ENCODE results near the gene PIP5K1B. TPM values are rescaled to one million over a fixed set of nuclear protein-coding genes. Genes with fewer than 3 reads are reported as not detected.
A peak's percentile ranks its signal among the peaks of the same experiment; 100 is the strongest.

Gene PIP5K1B
- total and polyA plus RNA-seq, 2 donors (not counting 1 experiment from before 2014, with no cell fraction given), result 11.8 to 24.1 TPM

DNA sequence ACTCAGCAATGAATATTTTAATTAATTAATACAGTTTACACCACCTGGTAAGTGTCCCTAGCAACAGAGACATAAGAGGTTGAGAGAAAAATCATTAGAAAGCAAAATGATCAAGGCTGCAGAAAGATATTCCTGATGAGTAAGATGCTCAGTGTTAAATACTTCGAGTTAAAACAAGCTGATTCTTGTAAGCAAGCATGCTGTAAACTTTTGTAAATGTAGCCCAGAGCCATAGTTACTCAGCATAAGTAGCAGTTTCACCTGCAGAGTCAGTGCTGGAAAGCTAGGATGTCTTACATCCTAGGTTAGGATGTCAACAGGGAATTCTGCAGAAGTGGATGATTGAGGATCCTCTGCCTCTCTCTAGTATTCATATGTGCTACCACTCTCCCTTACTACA, 304.7 kb downstream of the PIP5K1B start:
- 100% methylated on average over 1 of the region's 1 CpG for WGBS (ENCODE audit: insufficient coverage)
- Histone ChIP-seq H3K79me2 (ENCODE audit: control insufficient read depth, insufficient read depth, low read length) (no peaks in the 10 kb centered on the region), H2AFZ (ENCODE audit: insufficient read depth, low read depth, low read length, poor library complexity, severe bottlenecking) (no peak overlapping the region), H4K20me1 (ENCODE audit: control insufficient read depth, insufficient read depth, low read length, poor library complexity, severe bottlenecking) (no peaks in the 10 kb centered on the region), H3K9ac (ENCODE audit: low read length) (no peak overlapping the region), H3K27ac (ENCODE audit: low read length in 2 of 2) (no peak overlapping the region), H3K4me2 (replicated peaks; ENCODE audit: low read depth, low read length, poor library complexity, severe bottlenecking) (no peak overlapping the region), H3K9me3 (ENCODE audit: control extremely low read depth in 1 of 3, control insufficient read depth in 2 of 3, insufficient read depth in 1 of 3, low read length in 2 of 3) (peaks cover 0 to 7% (median 0%) of the 10 kb centered on the region in 3 donors), H3K36me3 (replicated peaks in 1 of 2; ENCODE audit: control extremely low read depth in 1 of 2, control insufficient read depth in 1 of 2, extremely low read depth in 1 of 2, insufficient read depth in 2 of 2, low read length in 1 of 2) (peaks cover 0 to 7% of the 10 kb centered on the region in 2 experiments), H3K4me1 (ENCODE audit: control insufficient read depth in 2 of 2, insufficient read depth in 2 of 2, low read length in 2 of 2) (peaks cover 8 to 14% of the 10 kb centered on the region in 2 donors), H3K27me3 (replicated peaks in 1 of 4; ENCODE audit: control extremely low read depth in 1 of 4, control insufficient read depth in 3 of 4, insufficient read depth in 4 of 4, low read length in 3 of 4) (no peaks in the 10 kb centered on the region), H3K4me3 (ENCODE audit: control extremely low read depth in 1 of 5, extremely low read depth in 1 of 5, insufficient read depth in 1 of 5, low read depth in 2 of 5, low read length in 4 of 5) (no peak overlapping the region)
- ChIA-PET POLR2A (no interaction called here), CTCF (interaction anchor here (1.6 kb wide), 1 partner anchor 10 kb away, joined by 6 read pairs; no protein-coding TSS in a partner anchor)
- DNase-seq (no peak), ATAC-seq (ENCODE audit: low read depth) (no peak)
- H3K27me3 Mint-ChIP-seq, result no peaks in the 10 kb centered on the region
- TF ChIP-seq EZH2 (IDR thresholded peaks at IDR 0.05; ENCODE audit: borderline replicate concordance, insufficient read depth, low read depth, low read length, poor library complexity, severe bottlenecking), result no peak
- TF ChIP-seq, protein P1, sequence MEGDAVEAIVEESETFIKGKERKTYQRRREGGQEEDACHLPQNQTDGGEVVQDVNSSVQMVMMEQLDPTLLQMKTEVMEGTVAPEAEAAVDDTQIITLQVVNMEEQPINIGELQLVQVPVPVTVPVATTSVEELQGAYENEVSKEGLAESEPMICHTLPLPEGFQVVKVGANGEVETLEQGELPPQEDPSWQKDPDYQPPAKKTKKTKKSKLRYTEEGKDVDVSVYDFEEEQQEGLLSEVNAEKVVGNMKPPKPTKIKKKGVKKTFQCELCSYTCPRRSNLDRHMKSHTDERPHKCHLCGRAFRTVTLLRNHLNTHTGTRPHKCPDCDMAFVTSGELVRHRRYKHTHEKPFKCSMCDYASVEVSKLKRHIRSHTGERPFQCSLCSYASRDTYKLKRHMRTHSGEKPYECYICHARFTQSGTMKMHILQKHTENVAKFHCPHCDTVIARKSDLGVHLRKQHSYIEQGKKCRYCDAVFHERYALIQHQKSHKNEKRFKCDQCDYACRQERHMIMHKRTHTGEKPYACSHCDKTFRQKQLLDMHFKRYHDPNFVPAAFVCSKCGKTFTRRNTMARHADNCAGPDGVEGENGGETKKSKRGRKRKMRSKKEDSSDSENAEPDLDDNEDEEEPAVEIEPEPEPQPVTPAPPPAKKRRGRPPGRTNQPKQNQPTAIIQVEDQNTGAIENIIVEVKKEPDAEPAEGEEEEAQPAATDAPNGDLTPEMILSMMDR (IDR thresholded peaks at IDR 0.05), result no peak
- H3K4me3 Mint-ChIP-seq, result no peak overlapping the region
- H3K27ac Mint-ChIP-seq, result no peak overlapping the region
- no peaks in the 10 kb centered on the region for H3K9me3 Mint-ChIP-seq (ENCODE audit: insufficient read depth)
- peaks cover 16% of the 10 kb centered on the region for H3K4me1 Mint-ChIP-seq
- intact Hi-C loops (cut with micrococcal nuclease), result no loop called here

DNA sequence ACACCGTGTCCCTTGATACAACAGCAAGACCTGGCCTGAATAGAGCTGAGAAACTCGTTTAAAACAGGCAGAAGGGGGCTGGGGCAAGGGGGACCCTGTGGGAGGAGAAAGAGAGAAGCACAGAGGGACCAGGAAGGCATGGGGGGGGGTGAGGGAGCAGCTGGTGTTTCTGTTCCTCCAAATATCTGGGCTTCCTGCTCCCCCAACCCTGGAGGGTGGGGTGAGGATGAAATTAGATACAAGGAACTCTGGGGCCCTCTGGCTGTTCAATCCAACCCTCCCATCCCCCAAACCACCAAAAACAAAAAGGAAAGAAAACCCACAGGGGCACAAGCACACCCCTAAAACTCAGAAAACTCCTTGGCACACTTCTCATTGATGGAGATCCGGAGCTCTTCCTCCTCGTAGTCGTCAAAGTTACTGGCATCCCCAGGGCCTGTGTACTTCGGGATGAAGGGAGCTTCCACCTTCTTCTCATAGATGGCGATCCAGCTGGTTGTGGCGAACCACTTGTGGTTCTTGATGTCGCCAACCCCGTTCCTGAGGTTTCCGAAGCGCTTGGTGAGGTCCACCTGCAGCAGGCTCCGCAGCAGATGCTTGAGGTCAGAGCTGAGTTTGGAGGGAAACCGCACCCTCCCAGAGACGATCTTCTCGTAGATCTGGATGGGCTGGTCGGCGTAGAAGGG, 307.8 kb downstream of the PIP5K1B start:
- Histone ChIP-seq H3K36me3 (replicated peaks in 1 of 2; ENCODE audit: control extremely low read depth in 1 of 2, control insufficient read depth in 1 of 2, extremely low read depth in 1 of 2, insufficient read depth in 2 of 2, low read length in 1 of 2) (peaks cover 0 to 7% of the 10 kb centered on the region in 2 experiments), H3K27me3 (replicated peaks in 1 of 4; ENCODE audit: control extremely low read depth in 1 of 4, control insufficient read depth in 3 of 4, insufficient read depth in 4 of 4, low read length in 3 of 4) (no peaks in the 10 kb centered on the region), H2AFZ (ENCODE audit: insufficient read depth, low read depth, low read length, poor library complexity, severe bottlenecking) (peak overlapping the region; percentile 11), H3K79me2 (ENCODE audit: control insufficient read depth, insufficient read depth, low read length) (no peaks in the 10 kb centered on the region), H3K4me3 (ENCODE audit: control extremely low read depth in 1 of 5, extremely low read depth in 1 of 5, insufficient read depth in 1 of 5, low read depth in 2 of 5, low read length in 4 of 5) (no peak overlapping the region), H3K9me3 (ENCODE audit: control extremely low read depth in 1 of 3, control insufficient read depth in 2 of 3, insufficient read depth in 1 of 3, low read length in 2 of 3) (peaks cover 0 to 7% (median 0%) of the 10 kb centered on the region in 3 donors), H3K27ac (ENCODE audit: low read length in 2 of 2) (no peak overlapping the region), H3K9ac (ENCODE audit: low read length) (no peak overlapping the region), H4K20me1 (ENCODE audit: control insufficient read depth, insufficient read depth, low read length, poor library complexity, severe bottlenecking) (no peaks in the 10 kb centered on the region), H3K4me2 (replicated peaks; ENCODE audit: low read depth, low read length, poor library complexity, severe bottlenecking) (peak overlapping the region; percentile 48), H3K4me1 (ENCODE audit: control insufficient read depth in 2 of 2, insufficient read depth in 2 of 2, low read length in 2 of 2) (peaks cover 8 to 14% of the 10 kb centered on the region in 2 donors)
- DNase-seq (peak; percentile 22), ATAC-seq (ENCODE audit: low read depth) (no peak)
- no peaks in the 10 kb centered on the region for H3K27me3 Mint-ChIP-seq
- POLR2A ChIA-PET, result no interaction called here
- peak overlapping the region; percentile 48 for H3K4me3 Mint-ChIP-seq
- H3K27ac Mint-ChIP-seq, result no peak overlapping the region
- 4% methylated on average over 17 of the region's 18 CpGs for whole genome bisulfite sequencing (ENCODE audit: insufficient coverage)
- peaks cover 16% of the 10 kb centered on the region for H3K4me1 Mint-ChIP-seq
- TF ChIP-seq, protein P1 (IDR thresholded peaks at IDR 0.05), result no peak
- TF ChIP-seq EZH2 (IDR thresholded peaks at IDR 0.05; ENCODE audit: borderline replicate concordance, insufficient read depth, low read depth, low read length, poor library complexity, severe bottlenecking), result no peak
- H3K9me3 Mint-ChIP-seq (ENCODE audit: insufficient read depth), result no peaks in the 10 kb centered on the region
- CTCF ChIA-PET, result interaction anchor here (0.8 kb wide), 1 partner anchor 233 kb away, joined by 3 read pairs; a partner anchor contains a TSS
- intact Hi-C loops (cut with micrococcal nuclease), result no loop called here

Data from B cell (primary cell).